Liver (tissue), 9 donors: ENCODE results near the gene MCUR1. TPM values are rescaled to one million over a fixed set of nuclear protein-coding genes. Genes with fewer than 3 reads are reported as not detected.

Experiments used
- DNase-seq: peaks from one replicate; pipeline ENCODE4 v3.0.0-alpha.2; 2017; ENCODE audit warnings: low spot score
- H3K27ac ChIP-seq, 2 donors: one replicate each; pipeline ENCODE4 v1.7.0; 2013; ENCODE audit warnings: inconsistent platforms in 2 of 2, low read length in 2 of 2, control low read depth in 1 of 2, low read depth in 1 of 2, mild to moderate bottlenecking in 1 of 2
- H3K27me3 ChIP-seq, 4 donors: one replicate each; pipeline versions ENCODE4 v1.6.1 to v1.7.0; 2013; ENCODE audit warnings: low read length in 3 of 4, inconsistent platforms in 1 of 4, mild to moderate bottlenecking in 1 of 4, moderate library complexity in 1 of 4; ENCODE audit not compliant: control insufficient read depth in 4 of 4, insufficient read depth in 4 of 4
- H3K36me3 ChIP-seq, 4 donors: one replicate each; pipeline versions ENCODE4 v1.6.1 to v1.7.0; 2013; ENCODE audit warnings: low read length in 3 of 4, mild to moderate bottlenecking in 3 of 4, low read depth in 1 of 4, moderate library complexity in 1 of 4; ENCODE audit not compliant: control insufficient read depth in 4 of 4, insufficient read depth in 3 of 4
- H3K4me1 ChIP-seq, 4 donors: one replicate each; pipeline versions ENCODE4 v1.6.1 to v1.7.0; 2013; ENCODE audit warnings: low read length in 3 of 4, mild to moderate bottlenecking in 3 of 4, moderate library complexity in 1 of 4; ENCODE audit not compliant: control insufficient read depth in 4 of 4, insufficient read depth in 4 of 4
- H3K4me3 ChIP-seq, 3 donors: one replicate each; pipeline versions ENCODE4 v1.6.1 to v1.7.0; 2013; ENCODE audit warnings: low read length in 3 of 3, control low read depth in 1 of 3, low read depth in 1 of 3, mild to moderate bottlenecking in 1 of 3
- H3K9ac ChIP-seq, 2 donors: one replicate each; pipeline ENCODE4 v1.7.0; 2013; ENCODE audit warnings: low read length in 2 of 2, mild to moderate bottlenecking in 2 of 2, moderate library complexity in 2 of 2, control low read depth in 1 of 2, low read depth in 1 of 2
- H3K9me3 ChIP-seq, 4 donors: one replicate each; pipeline versions ENCODE4 v1.6.1 to v1.7.0; 2013; ENCODE audit warnings: low read length in 3 of 4; ENCODE audit not compliant: control insufficient read depth in 4 of 4
- ATF3 ChIP-seq: IDR thresholded peaks from 2 replicates; pipeline ENCODE4 v1.6.1; 2016; ENCODE audit warnings: antibody characterized with exemption
- EGR1 ChIP-seq, 2 donors: IDR thresholded peaks; 2 replicates each; pipeline ENCODE4 v1.6.1; 2016 to 2018; ENCODE audit warnings: antibody characterized with exemption in 2 of 2, low read depth in 2 of 2
- FOXA1 ChIP-seq: IDR thresholded peaks from 2 replicates; pipeline ENCODE4 v1.6.1; 2016; ENCODE audit warnings: antibody characterized with exemption
- GABPA ChIP-seq, 2 donors: IDR thresholded peaks in 1 of 2; conservative IDR thresholded peaks in 1 of 2; 2 replicates each; pipeline ENCODE4 v1.6.1; 2016; ENCODE audit warnings: antibody characterized with exemption in 2 of 2, mild to moderate bottlenecking in 1 of 2, moderate library complexity in 1 of 2
- HNF4A ChIP-seq, 2 donors: conservative IDR thresholded peaks; 2 replicates each; pipeline ENCODE4 v1.6.1; 2016; ENCODE audit warnings: antibody characterized with exemption in 2 of 2, mild to moderate bottlenecking in 2 of 2
- HNF4G ChIP-seq: IDR thresholded peaks from 2 replicates; pipeline ENCODE4 v1.6.1; 2016; ENCODE audit warnings: antibody characterized with exemption
- MAX ChIP-seq: IDR thresholded peaks from 2 replicates; pipeline ENCODE4 v1.6.1; 2016; ENCODE audit warnings: antibody characterized with exemption
- NR2F2 ChIP-seq: IDR thresholded peaks from 2 replicates; pipeline ENCODE4 v1.6.1; 2016; ENCODE audit warnings: antibody characterized with exemption
- RAD21 ChIP-seq, 2 donors: IDR thresholded peaks; 2 replicates each; pipeline ENCODE4 v1.6.1; 2016; ENCODE audit warnings: antibody characterized with exemption in 2 of 2, mild to moderate bottlenecking in 2 of 2
- RXRA ChIP-seq, 2 donors: IDR thresholded peaks; 2 replicates each; pipeline ENCODE4 v1.6.1; 2017 to 2018; ENCODE audit warnings: antibody characterized with exemption in 2 of 2, mild to moderate bottlenecking in 1 of 2
- SP1 ChIP-seq: IDR thresholded peaks from 2 replicates; pipeline ENCODE4 v1.6.1; 2018; ENCODE audit warnings: antibody characterized with exemption, mild to moderate bottlenecking
- TAF1 ChIP-seq: conservative IDR thresholded peaks from 2 replicates; pipeline ENCODE4 v1.6.1; 2016; ENCODE audit warnings: antibody characterized with exemption, mild to moderate bottlenecking
- ZBTB33 ChIP-seq: IDR thresholded peaks from 2 replicates; pipeline ENCODE4 v1.6.1; 2016; ENCODE audit warnings: antibody characterized with exemption
- whole genome bisulfite sequencing: extraction: QIAGEN DNeasy Blood & Tissue Kit; methylation state at CpG from one replicate; pipeline ENCODE4 v1.1.7; 2013; 5-methylcytosine and 5-hydroxymethylcytosine counted together
- polyA plus RNA-seq, 2 donors: library from polyadenylated mRNA; stranded (reverse) in 1 of 2; unstranded in 1 of 2; fragments of 200-250 nt in 1 of 2; fragments of >200 nt in 1 of 2; fragmentation: Nextera tagmentation in 1 of 2; extraction: Ambion mirVana in 1 of 2; gene quantifications; one replicate each; pipeline versions ENCODE4 v1.2.1 to v1.2.3, GENCODE V29; 2013 to 2015
- total RNA-seq, 2 donors: library from RNA; depleted of rRNA; stranded (reverse); fragments of >200 nt; gene quantifications; one replicate each; pipeline ENCODE4 v1.2.3, GENCODE V29; 2014
- TF ChIP-seq, protein P1 (sequence below): IDR thresholded peaks from 2 replicates; pipeline ENCODE4 v1.6.1; 2016; ENCODE audit warnings: antibody characterized with exemption, mild to moderate bottlenecking
- donor health status: healthy.
- donor health status: healthy.
- donor health status: healthy.
- donor health status: healthy.
- donor health status: healthy.

Gene MCUR1
- total and polyA plus RNA-seq, 4 donors = 7.3 to 17.3 (median 7.4) TPM

GRCh38 chr6:13761361-13762036 lies 52.9 kb downstream of the MCUR1 start:
- H3K4me1 ChIP-seq = no peaks in the 10 kb centered on the region
- H3K27ac ChIP-seq = no peak overlapping the region
- TF ChIP-seq RAD21 (IDR thresholded peaks at IDR 0.05) (no peak), HNF4G (no peak), SP1 (no peak), MAX (no peak), GABPA (IDR thresholded peaks at IDR 0.05 in 1 of 2, conservative IDR thresholded peaks at IDR 0.05 in 1 of 2) (no peak)
- WGBS = 84% methylated on average over 6 of the region's 6 CpGs
- peaks cover 0 to 4% (median 1%) of the 10 kb centered on the region in 4 donors for H3K9me3 ChIP-seq
- H3K27me3 ChIP-seq = no peaks in the 10 kb centered on the region
- no peak overlapping the region for H3K4me3 ChIP-seq
- no peak overlapping the region for H3K9ac ChIP-seq
- no peaks in the 10 kb centered on the region for H3K36me3 ChIP-seq
- no peak for DNase-seq

- Histone ChIP-seq H3K4me3 (no peak overlapping the region), H3K4me1 (no peaks in the 10 kb centered on the region), H3K9me3 (peaks cover 0 to 4% (median 1%) of the 10 kb centered on the region in 4 donors), H3K27ac (no peak overlapping the region), H3K36me3 (no peaks in the 10 kb centered on the region), H3K9ac (no peak overlapping the region), H3K27me3 (no peaks in the 10 kb centered on the region)
- no peak for DNase-seq
- WGBS = 69% methylated on average over 11 of the region's 11 CpGs
- peak; percentile 14 for TF ChIP-seq ZBTB33
- no peak for TF ChIP-seq RXRA (IDR thresholded peaks at IDR 0.05)
These were observed 53.8 kb downstream of the MCUR1 start for GRCh38 chr6:13760307-13761304.

GRCh38 chr6:13759025-13759424 lies 55.3 kb downstream of the MCUR1 start:
- WGBS = 93% methylated on average over 6 of the region's 6 CpGs
- no peaks in the 10 kb centered on the region for H3K27me3 ChIP-seq
- H3K4me3 ChIP-seq = no peak overlapping the region
- peaks cover 0 to 2% (median under 1%) of the 10 kb centered on the region in 4 donors for H3K9me3 ChIP-seq
- no peak overlapping the region for H3K27ac ChIP-seq
- H3K36me3 ChIP-seq = no peaks in the 10 kb centered on the region
- DNase-seq = no peak
- H3K4me1 ChIP-seq = no peaks in the 10 kb centered on the region
- TF ChIP-seq MAX (no peak), HNF4G (no peak), EGR1 (IDR thresholded peaks at IDR 0.05; ENCODE audit: low read depth in 2 of 2) (no peak), FOXA1 (no peak), ATF3 (no peak), RAD21 (IDR thresholded peaks at IDR 0.05) (no peak), NR2F2 (no peak), SP1 (no peak), HNF4A (conservative IDR thresholded peaks at IDR 0.05) (no peak), TAF1 (no peak)
- TF ChIP-seq, protein P1, sequence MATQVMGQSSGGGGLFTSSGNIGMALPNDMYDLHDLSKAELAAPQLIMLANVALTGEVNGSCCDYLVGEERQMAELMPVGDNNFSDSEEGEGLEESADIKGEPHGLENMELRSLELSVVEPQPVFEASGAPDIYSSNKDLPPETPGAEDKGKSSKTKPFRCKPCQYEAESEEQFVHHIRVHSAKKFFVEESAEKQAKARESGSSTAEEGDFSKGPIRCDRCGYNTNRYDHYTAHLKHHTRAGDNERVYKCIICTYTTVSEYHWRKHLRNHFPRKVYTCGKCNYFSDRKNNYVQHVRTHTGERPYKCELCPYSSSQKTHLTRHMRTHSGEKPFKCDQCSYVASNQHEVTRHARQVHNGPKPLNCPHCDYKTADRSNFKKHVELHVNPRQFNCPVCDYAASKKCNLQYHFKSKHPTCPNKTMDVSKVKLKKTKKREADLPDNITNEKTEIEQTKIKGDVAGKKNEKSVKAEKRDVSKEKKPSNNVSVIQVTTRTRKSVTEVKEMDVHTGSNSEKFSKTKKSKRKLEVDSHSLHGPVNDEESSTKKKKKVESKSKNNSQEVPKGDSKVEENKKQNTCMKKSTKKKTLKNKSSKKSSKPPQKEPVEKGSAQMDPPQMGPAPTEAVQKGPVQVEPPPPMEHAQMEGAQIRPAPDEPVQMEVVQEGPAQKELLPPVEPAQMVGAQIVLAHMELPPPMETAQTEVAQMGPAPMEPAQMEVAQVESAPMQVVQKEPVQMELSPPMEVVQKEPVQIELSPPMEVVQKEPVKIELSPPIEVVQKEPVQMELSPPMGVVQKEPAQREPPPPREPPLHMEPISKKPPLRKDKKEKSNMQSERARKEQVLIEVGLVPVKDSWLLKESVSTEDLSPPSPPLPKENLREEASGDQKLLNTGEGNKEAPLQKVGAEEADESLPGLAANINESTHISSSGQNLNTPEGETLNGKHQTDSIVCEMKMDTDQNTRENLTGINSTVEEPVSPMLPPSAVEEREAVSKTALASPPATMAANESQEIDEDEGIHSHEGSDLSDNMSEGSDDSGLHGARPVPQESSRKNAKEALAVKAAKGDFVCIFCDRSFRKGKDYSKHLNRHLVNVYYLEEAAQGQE = no peak
- no peak overlapping the region for H3K9ac ChIP-seq
